ENCODE results near the gene TPO. TPM values are rescaled to one million over a fixed set of nuclear protein-coding genes. Genes with fewer than 3 reads are reported as not detected.

TPO gene
- polyA plus RNA-seq, 3 donors: not detected

DNA sequence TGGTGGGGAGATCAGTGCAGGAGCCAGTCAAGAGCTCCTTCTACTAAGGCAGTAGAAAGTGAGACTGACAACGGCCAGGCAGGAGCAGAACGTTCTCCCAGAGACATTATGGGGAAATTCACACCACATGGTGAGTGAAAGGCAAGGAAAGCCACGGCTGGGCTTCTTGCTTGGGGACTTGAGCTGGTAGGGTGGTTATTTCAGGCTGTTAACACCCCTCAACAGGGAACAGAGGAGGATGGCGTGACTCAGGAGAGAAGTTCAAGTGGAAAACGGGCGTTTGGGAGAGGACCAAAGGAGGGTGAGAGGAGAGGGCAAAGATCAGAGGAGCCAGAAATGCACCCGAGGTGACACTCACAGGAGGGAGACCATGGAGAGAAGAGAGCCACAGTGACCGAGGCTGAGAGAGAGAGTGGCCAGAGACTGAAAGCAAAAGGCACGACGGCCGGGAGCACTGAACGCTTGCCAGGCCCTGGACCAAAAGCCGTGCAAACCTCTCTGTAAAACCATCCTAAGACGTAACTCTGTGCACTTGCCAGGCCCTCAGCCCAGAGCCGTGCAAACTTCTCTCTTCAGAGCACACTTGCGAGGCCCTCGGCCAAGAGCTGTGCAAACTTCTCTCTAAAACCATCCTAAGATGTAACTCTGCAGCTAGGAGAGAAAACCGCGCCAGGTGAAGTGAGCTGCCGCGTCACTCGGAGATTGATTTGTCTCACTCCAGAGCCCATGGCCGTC, 7.7 kb downstream of the TPO start:
- no peak for DNase-seq
- Histone ChIP-seq H3K9ac (ENCODE audit: insufficient read depth, low read length, poor library complexity, severe bottlenecking) (no peak overlapping the region), H3K36me3 (replicated peaks in 1 of 2; ENCODE audit: control insufficient read depth in 1 of 2, insufficient read depth in 2 of 2, low read length in 2 of 2) (no peaks in the 10 kb centered on the region), H3K27me3 (ENCODE audit: control insufficient read depth in 2 of 2, insufficient read depth in 2 of 2, low read length in 2 of 2) (no peaks in the 10 kb centered on the region), H4K20me1 (ENCODE audit: insufficient read depth, low read length) (no peaks in the 10 kb centered on the region), H3K27ac (ENCODE audit: low read depth in 1 of 2, low read length in 2 of 2) (no peak overlapping the region), H3K4me1 (ENCODE audit: control insufficient read depth in 1 of 2, insufficient read depth in 2 of 2, low read length in 2 of 2) (no peaks in the 10 kb centered on the region), H3K79me2 (ENCODE audit: insufficient read depth, low read length) (no peaks in the 10 kb centered on the region), H3K4me3 (replicated peaks in 1 of 3; ENCODE audit: low read depth in 2 of 3, low read length in 3 of 3) (no peak overlapping the region), H2AFZ (ENCODE audit: insufficient read depth, low read depth, low read length, poor library complexity, severe bottlenecking) (no peak overlapping the region), H3K9me3 (replicated peaks in 1 of 2; ENCODE audit: control insufficient read depth in 1 of 2, insufficient read depth in 1 of 2, low read length in 2 of 2) (no peaks in the 10 kb centered on the region), H3K4me2 (replicated peaks; ENCODE audit: extremely low read depth, low read length, poor library complexity, severe bottlenecking) (no peak overlapping the region)
- Mint-ChIP-seq H3K27ac (no peak overlapping the region), H3K9me3 (peaks cover 0 to 6% (median 2%) of the 10 kb centered on the region in 7 donors), H3K4me3 (no peak overlapping the region), H3K4me1 (no peaks in the 10 kb centered on the region), H3K27me3 (ENCODE audit: low read depth in 3 of 3) (peaks cover 0 to 6% (median 2%) of the 10 kb centered on the region in 3 donors), H3K36me3 (no peaks in the 10 kb centered on the region)
- intact Hi-C loops (cut with micrococcal nuclease): no loop called here
- TF ChIP-seq, protein P1, sequence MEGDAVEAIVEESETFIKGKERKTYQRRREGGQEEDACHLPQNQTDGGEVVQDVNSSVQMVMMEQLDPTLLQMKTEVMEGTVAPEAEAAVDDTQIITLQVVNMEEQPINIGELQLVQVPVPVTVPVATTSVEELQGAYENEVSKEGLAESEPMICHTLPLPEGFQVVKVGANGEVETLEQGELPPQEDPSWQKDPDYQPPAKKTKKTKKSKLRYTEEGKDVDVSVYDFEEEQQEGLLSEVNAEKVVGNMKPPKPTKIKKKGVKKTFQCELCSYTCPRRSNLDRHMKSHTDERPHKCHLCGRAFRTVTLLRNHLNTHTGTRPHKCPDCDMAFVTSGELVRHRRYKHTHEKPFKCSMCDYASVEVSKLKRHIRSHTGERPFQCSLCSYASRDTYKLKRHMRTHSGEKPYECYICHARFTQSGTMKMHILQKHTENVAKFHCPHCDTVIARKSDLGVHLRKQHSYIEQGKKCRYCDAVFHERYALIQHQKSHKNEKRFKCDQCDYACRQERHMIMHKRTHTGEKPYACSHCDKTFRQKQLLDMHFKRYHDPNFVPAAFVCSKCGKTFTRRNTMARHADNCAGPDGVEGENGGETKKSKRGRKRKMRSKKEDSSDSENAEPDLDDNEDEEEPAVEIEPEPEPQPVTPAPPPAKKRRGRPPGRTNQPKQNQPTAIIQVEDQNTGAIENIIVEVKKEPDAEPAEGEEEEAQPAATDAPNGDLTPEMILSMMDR (IDR thresholded peaks at IDR 0.05): no peak
- WGBS (ENCODE audit: insufficient coverage): 96% methylated on average over 20 of the region's 23 CpGs

- H3K4me1 Mint-ChIP-seq: no peaks in the 10 kb centered on the region
- H3K4me3 Mint-ChIP-seq: no peak overlapping the region
- intact Hi-C loops (cut with micrococcal nuclease): no loop called here
- peaks cover 0 to 6% (median 2%) of the 10 kb centered on the region in 7 donors for H3K9me3 Mint-ChIP-seq
- WGBS (ENCODE audit: insufficient coverage): 95% methylated on average over 8 of the region's 14 CpGs
- Histone ChIP-seq H3K4me2 (replicated peaks; ENCODE audit: extremely low read depth, low read length, poor library complexity, severe bottlenecking) (no peak overlapping the region), H3K4me1 (ENCODE audit: control insufficient read depth in 1 of 2, insufficient read depth in 2 of 2, low read length in 2 of 2) (no peaks in the 10 kb centered on the region), H3K4me3 (replicated peaks in 1 of 3; ENCODE audit: low read depth in 2 of 3, low read length in 3 of 3) (no peak overlapping the region), H2AFZ (ENCODE audit: insufficient read depth, low read depth, low read length, poor library complexity, severe bottlenecking) (no peak overlapping the region), H3K27me3 (ENCODE audit: control insufficient read depth in 2 of 2, insufficient read depth in 2 of 2, low read length in 2 of 2) (no peaks in the 10 kb centered on the region), H3K79me2 (ENCODE audit: insufficient read depth, low read length) (no peaks in the 10 kb centered on the region), H3K9ac (ENCODE audit: insufficient read depth, low read length, poor library complexity, severe bottlenecking) (no peak overlapping the region), H3K9me3 (replicated peaks in 1 of 2; ENCODE audit: control insufficient read depth in 1 of 2, insufficient read depth in 1 of 2, low read length in 2 of 2) (no peaks in the 10 kb centered on the region), H3K36me3 (replicated peaks in 1 of 2; ENCODE audit: control insufficient read depth in 1 of 2, insufficient read depth in 2 of 2, low read length in 2 of 2) (no peaks in the 10 kb centered on the region), H4K20me1 (ENCODE audit: insufficient read depth, low read length) (no peaks in the 10 kb centered on the region), H3K27ac (ENCODE audit: low read depth in 1 of 2, low read length in 2 of 2) (no peak overlapping the region)
- DNase-seq: no peak
- H3K27me3 Mint-ChIP-seq (ENCODE audit: low read depth in 3 of 3): peaks cover 0 to 6% (median 2%) of the 10 kb centered on the region in 3 donors
- TF ChIP-seq, protein P1 (IDR thresholded peaks at IDR 0.05): no peak
- H3K27ac Mint-ChIP-seq: no peak overlapping the region
- H3K36me3 Mint-ChIP-seq: no peaks in the 10 kb centered on the region
These were observed 8.5 kb downstream of the TPO start for GRCh38 chr2:1421731-1422130.

Measured in CD14-positive monocyte (primary cell).